SK-N-SH (cell line): Measurements from ENCODE around the gene EDDM13. TPM values are rescaled to one million over a fixed set of nuclear protein-coding genes. Genes with fewer than 3 reads are reported as not detected.
A peak's percentile ranks its signal among the peaks of the same experiment; 100 is the strongest.

ENCODE experiments used
- CTCF ChIA-PET: fragments of 300-600, 350-600 bp; formaldehyde crosslinking; extraction: SDS; loops from one replicate; lab custom pipeline; 2021; lab: Yijun Ruan, JAX
- POLR2A ChIA-PET: fragments of 350-600 bp; sonication (Branson Sonifier 250); formaldehyde crosslinking; extraction: SDS; loops from one replicate; lab custom pipeline; 2020; ENCODE audit warnings: antibody characterized with exemption, inconsistent platforms; lab: Yijun Ruan, JAX
- DNase-seq: peaks from one replicate; pipeline ENCODE4 v3.0.0; 2012
- H2AFZ ChIP-seq: fragments of 200-600 bp; sonication (generic); 2 replicates; pipeline ENCODE4 v1.8.1; 2016; ENCODE audit warnings: antibody characterized with exemption, mild to moderate bottlenecking, low read depth
- H3F3A ChIP-seq: fragments of 200-600 bp; sonication (generic); replicated peaks from 2 replicates; pipeline ENCODE3; 2016; ENCODE audit warnings: antibody characterized with exemption, mild to moderate bottlenecking; ENCODE audit not compliant: insufficient read depth
- H3K27ac ChIP-seq, 2 experiments: fragments of 200-500 bp in 1 of 2; fragments of 200-600 bp in 1 of 2; sonication (Bioruptor generic) in 1 of 2; sonication (generic), shearing (Covaris generic) in 1 of 2; 2 replicates each; pipeline versions ENCODE4 v1.5.1 to v1.6.1; 2014 to 2016; ENCODE audit warnings: low read depth in 2 of 2, inconsistent platforms in 1 of 2, low read length in 1 of 2, mild to moderate bottlenecking in 1 of 2, mixed read lengths in 1 of 2
- H3K27me3 ChIP-seq: fragments of 200-600 bp; sonication (generic), shearing (Covaris generic); 2 replicates; pipeline ENCODE4 v1.6.1; 2016; ENCODE audit warnings: mixed run types; ENCODE audit not compliant: insufficient read depth
- H3K36me3 ChIP-seq, 2 experiments: fragments of 200-500 bp in 1 of 2; fragments of 200-600 bp in 1 of 2; sonication (Bioruptor generic) in 1 of 2; sonication (generic) in 1 of 2; replicated peaks in 1 of 2; 2 replicates each; pipeline versions ENCODE3 to v1.5.1; 2014 to 2016; ENCODE audit warnings: low read length in 1 of 2, mild to moderate bottlenecking in 1 of 2; ENCODE audit not compliant: insufficient read depth in 2 of 2, control insufficient read depth in 1 of 2
- H3K4me1 ChIP-seq, 2 experiments: fragments of 200-500 bp in 1 of 2; fragments of 200-600 bp in 1 of 2; sonication (Bioruptor generic) in 1 of 2; sonication (generic), shearing (Covaris generic) in 1 of 2; 2 replicates each; pipeline versions ENCODE4 v1.5.1 to v1.6.1; 2014 to 2016; ENCODE audit warnings: low read depth in 1 of 2, low read length in 1 of 2, mixed run types in 1 of 2; ENCODE audit not compliant: insufficient read depth in 2 of 2, control insufficient read depth in 1 of 2
- H3K4me2 ChIP-seq: fragments of 200-600 bp; sonication (generic), shearing (Covaris generic); 2 replicates; pipeline ENCODE4 v1.6.1; 2017; ENCODE audit warnings: mixed run types
- H3K4me3 ChIP-seq, 2 experiments: fragments of 200-500 bp in 1 of 2; fragments of 200-600 bp in 1 of 2; sonication (Bioruptor generic) in 1 of 2; sonication (generic), shearing (Covaris generic) in 1 of 2; 2 replicates each; pipeline versions ENCODE4 v1.5.1 to v1.8.1; 2014 to 2016; ENCODE audit warnings: low read depth in 2 of 2, inconsistent platforms in 1 of 2, low read length in 1 of 2, mild to moderate bottlenecking in 1 of 2, mixed read lengths in 1 of 2, moderate library complexity in 1 of 2
- H3K79me2 ChIP-seq: fragments of 200-600 bp; sonication (generic); 2 replicates; pipeline ENCODE4 v1.8.1; 2017; ENCODE audit warnings: mild to moderate bottlenecking; ENCODE audit not compliant: insufficient read depth
- H3K9ac ChIP-seq: fragments of 200-600 bp; sonication (generic); 2 replicates; pipeline ENCODE4 v1.6.1; 2017; ENCODE audit warnings: mixed run types
- H3K9me2 ChIP-seq: fragments of 200-600 bp; sonication (generic); 2 replicates; pipeline ENCODE4 v1.6.1; 2017; ENCODE audit warnings: mixed run types
- H3K9me3 ChIP-seq: fragments of 200-600 bp; sonication (generic); 2 replicates; pipeline ENCODE4 v1.6.1; 2017; ENCODE audit warnings: mixed run types, mild to moderate bottlenecking, moderate library complexity
- H4K20me1 ChIP-seq: fragments of 200-600 bp; sonication (generic); 2 replicates; pipeline ENCODE4 v1.6.1; 2017; ENCODE audit warnings: mild to moderate bottlenecking, mixed run types; ENCODE audit not compliant: insufficient read depth
- CTCF ChIP-seq: fragments of 200-600 bp; sonication (generic); IDR thresholded peaks from 2 replicates; pipeline ENCODE4 v1.6.1; 2017; ENCODE audit warnings: antibody characterized with exemption, mild to moderate bottlenecking, moderate library complexity
- EP300 ChIP-seq, 2 experiments: IDR thresholded peaks; 2 replicates each; pipeline versions ENCODE4 v1.4.0 to v1.6.1; 2012; ENCODE audit warnings: borderline replicate concordance in 1 of 2, low read depth in 1 of 2, low read length in 1 of 2
- EZH2phosphoT487 ChIP-seq: fragments of 200-600 bp; sonication (generic); IDR thresholded peaks from 2 replicates; pipeline ENCODE4 v1.6.1; 2017; ENCODE audit warnings: low read depth, mixed run types, mild to moderate bottlenecking, antibody characterized with exemption, moderate library complexity, borderline replicate concordance
- GATA2 ChIP-seq: sonication (generic); formaldehyde crosslinking; IDR thresholded peaks from 2 replicates; pipeline ENCODE4 v1.5.0; 2020; ENCODE audit warnings: mild to moderate bottlenecking, missing genetic modification reagents
- NFIC ChIP-seq: IDR thresholded peaks from 2 replicates; pipeline ENCODE4 v1.4.0; 2012; ENCODE audit warnings: borderline replicate concordance
- REST ChIP-seq: IDR thresholded peaks from 2 replicates; pipeline ENCODE4 v1.6.1; 2012; ENCODE audit warnings: mild to moderate bottlenecking, low read depth, low read length, moderate library complexity
- SIN3A ChIP-seq: IDR thresholded peaks from 2 replicates; pipeline ENCODE4 v1.6.1; 2012; ENCODE audit warnings: low read depth, mild to moderate bottlenecking, low read length, moderate library complexity, borderline replicate concordance
- TAF1 ChIP-seq: IDR thresholded peaks from 2 replicates; pipeline ENCODE4 v1.6.1; 2012; ENCODE audit warnings: low read depth, mild to moderate bottlenecking, low read length, moderate library complexity, borderline replicate concordance
- ZBTB33 ChIP-seq: IDR thresholded peaks from 2 replicates; pipeline ENCODE4 v1.4.0; 2012; ENCODE audit warnings: low read depth, borderline replicate concordance
- WGBS: methylation state at CpG from one replicate; pipeline ENCODE4 v1.1.6; 2017; ENCODE audit warnings: low lambda C conversion rate; 5-methylcytosine and 5-hydroxymethylcytosine counted together
- polyA plus RNA-seq, 3 experiments: library from polyadenylated mRNA; depleted of rRNA; stranded (reverse); fragments of >200 nt; gene quantifications; 2 replicates each; pipeline ENCODE4 v1.2.3, GENCODE V29; 2012

The EDDM13 gene
- polyA plus RNA-seq (2012; rRNA removed), result not detected in 2 replicates
- polyA plus RNA-seq (2012; cell fraction: cytosol; rRNA removed), result not detected in 2 replicates
- not detected in 2 replicates for polyA plus RNA-seq (2012; cell fraction: nucleus; rRNA removed)

GRCh38 chr19:56272161-56272798 lies at the start of gene EDDM13:
TSS of gene EDDM13 (plus strand) at chr19:56272748. CDS start at chr19:56272835, 87 bp downstream.
- Histone ChIP-seq H3K4me1 (peaks cover 12 to 22% of the 10 kb centered on the region in 2 experiments), H3K4me3 (no peak within 1 kb of the TSS), H3K79me2 (no peaks in the 10 kb centered on the region), H3K9ac (no peak within 1 kb of the TSS), H3K27me3 (no peaks in the 10 kb centered on the region), H3K9me2 (no peaks in the 10 kb centered on the region), H3K4me2 (no peak within 1 kb of the TSS), H2AFZ (no peak within 1 kb of the TSS), H3K36me3 (peaks cover 0 to 4% of the 10 kb centered on the region in 2 experiments), H3F3A (peaks cover 35% of the 10 kb centered on the region), H3K27ac (peak within 1 kb of the TSS in 1 of 2 experiments; percentile 44; a peak in 2 of 4 replicates), H4K20me1 (no peaks in the 10 kb centered on the region), H3K9me3 (no peaks in the 10 kb centered on the region)
- ChIA-PET CTCF (interaction anchor here (1.0 to 3.5 kb wide), 4 partner anchors 11 to 48 kb away, joined by 3 to 20 read pairs (median 3); no protein-coding TSS in a partner anchor), POLR2A (no interaction called here)
- WGBS, result 58% methylated on average over 6 of the region's 6 CpGs
- TF ChIP-seq SIN3A (no peak), EZH2phosphoT487 (no peak), GATA2 (CRISPR knock-in tag) (no peak), ZBTB33 (no peak), REST (no peak)
- peak; percentile 12 for DNase-seq

GRCh38 chr19:56222901-56223300 lies 49.6 kb upstream of the EDDM13 start:
- DNase-seq, result no peak
- no peak for TF ChIP-seq CTCF
- no peak for TF ChIP-seq NFIC
- no peak for TF ChIP-seq EP300 (IDR thresholded peaks at IDR 0.05; ENCODE audit: borderline replicate concordance in 1 of 2, low read depth in 1 of 2, low read length in 1 of 2)
- no peak for TF ChIP-seq TAF1
- no peaks in the 10 kb centered on the region for H4K20me1 ChIP-seq
- WGBS, result 97% methylated on average over 3 of the region's 6 CpGs
- H3K4me3 ChIP-seq, result no peak overlapping the region
- H3K27ac ChIP-seq, result no peak overlapping the region
- no peaks in the 10 kb centered on the region for H3K36me3 ChIP-seq
- no peak overlapping the region for H3K4me2 ChIP-seq
- H3K9ac ChIP-seq, result no peak overlapping the region
- H3K27me3 ChIP-seq, result no peaks in the 10 kb centered on the region
- ChIA-PET CTCF (interaction anchor here (0.7 to 1.1 kb wide), 3 partner anchors 29 to 157 kb away, joined by 3 to 4 read pairs (median 3); no protein-coding TSS in a partner anchor), POLR2A (no interaction called here)
- H3K9me2 ChIP-seq, result no peaks in the 10 kb centered on the region
- no peak overlapping the region for H2AFZ ChIP-seq
- H3K79me2 ChIP-seq, result no peaks in the 10 kb centered on the region
- H3K9me3 ChIP-seq, result no peaks in the 10 kb centered on the region
- no peaks in the 10 kb centered on the region for H3K4me1 ChIP-seq
- H3F3A ChIP-seq, result no peaks in the 10 kb centered on the region
